ENCODE data around the gene PTPRA. TPM values are rescaled to one million over a fixed set of nuclear protein-coding genes. Genes with fewer than 3 reads are reported as not detected.

Gene PTPRA
- total and polyA plus RNA-seq, 9 of the 15 experiments (the other 6 are each of a cell fraction or from before 2014, with no cell fraction given), result 3.4 to 80.5 (median 28.0) TPM

- TF ChIP-seq, protein P1, sequence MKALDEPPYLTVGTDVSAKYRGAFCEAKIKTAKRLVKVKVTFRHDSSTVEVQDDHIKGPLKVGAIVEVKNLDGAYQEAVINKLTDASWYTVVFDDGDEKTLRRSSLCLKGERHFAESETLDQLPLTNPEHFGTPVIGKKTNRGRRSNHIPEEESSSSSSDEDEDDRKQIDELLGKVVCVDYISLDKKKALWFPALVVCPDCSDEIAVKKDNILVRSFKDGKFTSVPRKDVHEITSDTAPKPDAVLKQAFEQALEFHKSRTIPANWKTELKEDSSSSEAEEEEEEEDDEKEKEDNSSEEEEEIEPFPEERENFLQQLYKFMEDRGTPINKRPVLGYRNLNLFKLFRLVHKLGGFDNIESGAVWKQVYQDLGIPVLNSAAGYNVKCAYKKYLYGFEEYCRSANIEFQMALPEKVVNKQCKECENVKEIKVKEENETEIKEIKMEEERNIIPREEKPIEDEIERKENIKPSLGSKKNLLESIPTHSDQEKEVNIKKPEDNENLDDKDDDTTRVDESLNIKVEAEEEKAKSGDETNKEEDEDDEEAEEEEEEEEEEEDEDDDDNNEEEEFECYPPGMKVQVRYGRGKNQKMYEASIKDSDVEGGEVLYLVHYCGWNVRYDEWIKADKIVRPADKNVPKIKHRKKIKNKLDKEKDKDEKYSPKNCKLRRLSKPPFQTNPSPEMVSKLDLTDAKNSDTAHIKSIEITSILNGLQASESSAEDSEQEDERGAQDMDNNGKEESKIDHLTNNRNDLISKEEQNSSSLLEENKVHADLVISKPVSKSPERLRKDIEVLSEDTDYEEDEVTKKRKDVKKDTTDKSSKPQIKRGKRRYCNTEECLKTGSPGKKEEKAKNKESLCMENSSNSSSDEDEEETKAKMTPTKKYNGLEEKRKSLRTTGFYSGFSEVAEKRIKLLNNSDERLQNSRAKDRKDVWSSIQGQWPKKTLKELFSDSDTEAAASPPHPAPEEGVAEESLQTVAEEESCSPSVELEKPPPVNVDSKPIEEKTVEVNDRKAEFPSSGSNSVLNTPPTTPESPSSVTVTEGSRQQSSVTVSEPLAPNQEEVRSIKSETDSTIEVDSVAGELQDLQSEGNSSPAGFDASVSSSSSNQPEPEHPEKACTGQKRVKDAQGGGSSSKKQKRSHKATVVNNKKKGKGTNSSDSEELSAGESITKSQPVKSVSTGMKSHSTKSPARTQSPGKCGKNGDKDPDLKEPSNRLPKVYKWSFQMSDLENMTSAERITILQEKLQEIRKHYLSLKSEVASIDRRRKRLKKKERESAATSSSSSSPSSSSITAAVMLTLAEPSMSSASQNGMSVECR (CRISPR knock-in tag; IDR thresholded peaks at IDR 0.05), result no peak
- TF ChIP-seq ZNF143 (CRISPR knock-in tag; IDR thresholded peaks at IDR 0.05) (no peak), HLTF (IDR thresholded peaks at IDR 0.05) (no peak)
Measured at GRCh38 chr20:2946988-2947961, 74.0 kb downstream of the PTPRA start (continued).

DNA sequence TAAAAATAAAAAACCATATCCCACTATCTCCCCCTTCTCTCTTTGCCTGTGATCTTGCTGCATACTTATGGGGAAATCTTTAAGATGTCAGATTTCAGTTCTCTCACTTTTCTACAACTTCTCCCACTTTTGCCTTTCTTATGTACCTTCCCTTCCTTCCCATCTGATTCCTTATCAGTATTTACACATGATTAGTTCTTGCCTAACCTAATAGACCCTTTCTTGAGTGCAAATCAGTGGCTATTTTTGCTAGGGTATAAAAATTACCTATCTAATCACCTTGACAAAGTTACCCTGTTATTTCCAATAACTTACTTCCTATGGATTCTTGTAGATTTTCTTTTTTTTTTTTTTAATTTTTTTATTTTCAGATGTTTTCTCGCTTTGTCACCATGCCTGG, 75.7 kb downstream of the PTPRA start:
- H3K27ac ChIP-seq (ENCODE audit: extremely low read depth, low read depth, low read length), result no peak overlapping the region
- FAIRE-seq (no peak), ATAC-seq (no peak), DNase-seq (ENCODE audit: extremely low read depth in 1 of 4, low spot score in 3 of 4) (no peak)
- peaks cover 15% of the 10 kb centered on the region for H3K79me2 ChIP-seq (ENCODE audit: control insufficient read depth, insufficient read depth, low read length)
- no peaks in the 10 kb centered on the region for H4K20me1 ChIP-seq (replicated peaks; ENCODE audit: control insufficient read depth, insufficient read depth, low read length)
- H2AFZ ChIP-seq (ENCODE audit: low read depth, low read length), result no peak overlapping the region
- peaks cover 0 to 15% of the 10 kb centered on the region in 2 experiments for H3K4me1 ChIP-seq (replicated peaks in 1 of 2; ENCODE audit: control insufficient read depth in 2 of 2, insufficient read depth in 2 of 2, low read length in 2 of 2)
- H3K9me1 ChIP-seq (ENCODE audit: control insufficient read depth, insufficient read depth, low read length), result no peaks in the 10 kb centered on the region
- no peak overlapping the region for H3K9ac ChIP-seq (ENCODE audit: insufficient read depth in 1 of 2, low read depth in 2 of 2, low read length in 2 of 2)
- H3K36me3 ChIP-seq (ENCODE audit: control insufficient read depth, insufficient read depth, low read length), result peaks cover 7% of the 10 kb centered on the region; the same call in 2 of the 3 replicates
- WGBS (ENCODE audit: insufficient coverage, low coverage, missing lambda C conversion rate), result 100% methylated on average over 1 of the region's 1 CpG
- ChIA-PET CTCF (ENCODE audit: low intra/inter-chr PET ratio) (no interaction called here), POLR2A (no interaction called here)
- no peak overlapping the region for H3K4me2 ChIP-seq (ENCODE audit: insufficient read depth, low read length)
- H3K27me3 ChIP-seq (ENCODE audit: control insufficient read depth in 2 of 2, insufficient read depth in 2 of 2, low read length in 2 of 2), result no peaks in the 10 kb centered on the region
- no peak overlapping the region for H3K4me3 ChIP-seq
- in situ Hi-C loops (cut with MboI), result no loop called here
- no peaks in the 10 kb centered on the region for H3K9me3 ChIP-seq (replicated peaks; ENCODE audit: control insufficient read depth, insufficient read depth, low read depth, low read length)
- no TSS peak for BruUV-seq (replicated peaks)
- intact Hi-C loops (cut with micrococcal nuclease), result no loop called here
- TF ChIP-seq, protein P2, sequence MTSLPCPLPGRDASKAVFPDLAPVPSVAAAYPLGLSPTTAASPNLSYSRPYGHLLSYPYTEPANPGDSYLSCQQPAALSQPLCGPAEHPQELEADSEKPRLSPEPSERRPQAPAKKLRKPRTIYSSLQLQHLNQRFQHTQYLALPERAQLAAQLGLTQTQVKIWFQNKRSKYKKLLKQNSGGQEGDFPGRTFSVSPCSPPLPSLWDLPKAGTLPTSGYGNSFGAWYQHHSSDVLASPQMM (CRISPR knock-in tag; IDR thresholded peaks at IDR 0.05), result no peak

Measured in K562 (cell line).